ENCODE data around the gene C14orf180. TPM values are rescaled to one million over a fixed set of nuclear protein-coding genes. Genes with fewer than 3 reads are reported as not detected.

C14orf180 gene
- total and polyA plus RNA-seq, 3 donors from 2014 or later: 0.16 to 0.86 TPM; not detected in 1

DNA sequence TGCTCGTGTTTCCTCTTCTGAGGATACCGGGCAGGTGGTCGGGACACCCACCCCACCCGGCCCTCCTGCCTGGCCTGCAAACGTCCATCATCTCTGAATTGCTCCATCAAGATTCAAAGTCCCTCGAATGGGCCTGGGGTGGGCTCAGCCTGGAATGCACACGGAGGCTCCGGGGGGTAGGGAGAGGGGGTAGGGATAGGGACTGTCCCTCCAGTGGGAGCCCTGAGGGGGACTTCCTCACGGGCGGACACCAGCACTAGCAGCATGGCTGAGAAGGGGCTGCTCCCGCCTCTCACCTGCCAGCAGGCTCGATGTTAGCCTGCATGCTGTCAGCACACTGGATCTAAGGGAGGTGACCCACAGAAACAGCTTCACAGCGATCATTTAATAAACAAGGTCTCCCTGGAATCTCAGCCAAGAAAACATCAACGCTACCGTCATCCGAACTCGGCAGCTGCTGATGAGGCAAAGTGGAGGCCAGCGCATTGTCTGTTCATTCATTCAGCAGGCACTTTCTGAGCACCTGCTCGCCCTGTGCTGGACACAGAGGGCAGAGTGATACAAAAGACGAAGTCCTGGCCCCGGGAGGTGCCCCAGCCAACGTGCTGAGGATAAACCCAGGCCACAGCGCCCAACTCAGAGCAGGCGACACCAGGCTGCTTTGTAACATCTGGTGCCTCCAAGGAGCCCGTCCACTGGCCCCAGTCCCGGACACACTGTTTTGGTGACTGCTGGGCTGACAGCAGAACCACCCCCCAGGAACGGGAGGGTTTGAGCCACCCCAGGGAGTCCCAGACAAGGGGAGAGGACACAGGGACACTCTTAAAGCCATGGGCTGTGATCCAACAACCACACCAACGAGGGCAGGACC is 18.7 kb downstream of the C14orf180 start:
- no peaks in the 10 kb centered on the region for H3K27me3 ChIP-seq
- no peaks in the 10 kb centered on the region for H3K9me3 ChIP-seq
- 82 to 85% methylated on average over 17 to 28 of the region's 28 CpGs for WGBS, 2 donors
- no peak overlapping the region for H3K4me3 ChIP-seq
- no peak overlapping the region for H3K27ac ChIP-seq
- intact Hi-C loops (cut with DNase I; ENCODE audit: low total_unique reads): no loop called here
- no peaks in the 10 kb centered on the region for H3K4me1 ChIP-seq
- no peak for TF ChIP-seq POLR2A (IDR thresholded peaks at IDR 0.05)
- TF ChIP-seq, protein P1, sequence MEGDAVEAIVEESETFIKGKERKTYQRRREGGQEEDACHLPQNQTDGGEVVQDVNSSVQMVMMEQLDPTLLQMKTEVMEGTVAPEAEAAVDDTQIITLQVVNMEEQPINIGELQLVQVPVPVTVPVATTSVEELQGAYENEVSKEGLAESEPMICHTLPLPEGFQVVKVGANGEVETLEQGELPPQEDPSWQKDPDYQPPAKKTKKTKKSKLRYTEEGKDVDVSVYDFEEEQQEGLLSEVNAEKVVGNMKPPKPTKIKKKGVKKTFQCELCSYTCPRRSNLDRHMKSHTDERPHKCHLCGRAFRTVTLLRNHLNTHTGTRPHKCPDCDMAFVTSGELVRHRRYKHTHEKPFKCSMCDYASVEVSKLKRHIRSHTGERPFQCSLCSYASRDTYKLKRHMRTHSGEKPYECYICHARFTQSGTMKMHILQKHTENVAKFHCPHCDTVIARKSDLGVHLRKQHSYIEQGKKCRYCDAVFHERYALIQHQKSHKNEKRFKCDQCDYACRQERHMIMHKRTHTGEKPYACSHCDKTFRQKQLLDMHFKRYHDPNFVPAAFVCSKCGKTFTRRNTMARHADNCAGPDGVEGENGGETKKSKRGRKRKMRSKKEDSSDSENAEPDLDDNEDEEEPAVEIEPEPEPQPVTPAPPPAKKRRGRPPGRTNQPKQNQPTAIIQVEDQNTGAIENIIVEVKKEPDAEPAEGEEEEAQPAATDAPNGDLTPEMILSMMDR (IDR thresholded peaks at IDR 0.05): no peak
- H3K36me3 ChIP-seq (ENCODE audit: low read depth, missing control alignments): no peaks in the 10 kb centered on the region
- DNase-seq: no peak

DNA sequence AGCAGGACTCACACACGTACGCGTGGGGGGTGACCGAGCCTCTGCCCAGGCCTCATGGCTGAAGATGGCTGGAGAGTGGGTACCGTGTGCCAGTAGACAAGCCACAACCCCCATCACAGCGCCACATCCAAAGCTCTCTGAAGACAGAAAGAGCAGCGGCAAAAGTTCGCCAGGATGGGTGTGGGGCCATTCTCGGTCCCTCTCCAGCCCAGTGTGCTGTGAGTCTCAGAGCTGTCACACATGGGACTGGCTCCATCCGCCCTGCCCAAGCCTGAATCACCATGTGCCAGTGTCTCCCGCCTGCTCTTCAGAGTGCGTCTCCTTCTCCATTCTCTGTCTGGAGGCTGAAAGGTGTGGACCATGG is 19.3 kb downstream of the C14orf180 start:
- TF ChIP-seq, protein P1 (IDR thresholded peaks at IDR 0.05): no peak
- TF ChIP-seq POLR2A (IDR thresholded peaks at IDR 0.05): no peak
- no peaks in the 10 kb centered on the region for H3K36me3 ChIP-seq (ENCODE audit: low read depth, missing control alignments)
- no peaks in the 10 kb centered on the region for H3K9me3 ChIP-seq
- no peak overlapping the region for H3K27ac ChIP-seq
- WGBS, 2 donors: 96 to 98% methylated on average over 8 to 12 of the region's 12 CpGs
- intact Hi-C loops (cut with DNase I; ENCODE audit: low total_unique reads): no loop called here
- no peaks in the 10 kb centered on the region for H3K27me3 ChIP-seq
- no peak for DNase-seq
- no peak overlapping the region for H3K4me3 ChIP-seq
- no peaks in the 10 kb centered on the region for H3K4me1 ChIP-seq

DNA sequence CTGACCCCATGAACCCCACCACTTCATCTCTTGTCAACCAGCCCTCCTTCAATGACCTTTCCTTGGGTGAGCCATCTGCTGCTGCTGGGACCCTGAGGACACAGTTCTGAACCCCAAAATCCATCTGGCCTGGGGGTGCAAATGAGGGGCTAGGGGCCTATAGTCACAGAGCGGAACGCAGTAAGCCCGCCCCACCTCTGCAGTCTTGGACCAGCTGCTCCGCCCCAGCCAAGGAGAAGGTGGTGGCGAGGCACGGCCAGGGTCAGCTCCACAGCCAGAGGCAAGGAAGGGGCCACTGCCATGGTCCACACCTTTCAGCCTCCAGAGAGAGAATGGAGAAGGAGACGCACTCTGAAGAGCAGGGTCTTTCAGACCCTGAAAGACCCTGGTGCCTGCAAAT is 19.9 kb downstream of the C14orf180 start:
- intact Hi-C loops (cut with DNase I; ENCODE audit: low total_unique reads): no loop called here
- no peak overlapping the region for H3K27ac ChIP-seq
- no peaks in the 10 kb centered on the region for H3K4me1 ChIP-seq
- 97 to 100% methylated on average over 5 to 7 of the region's 7 CpGs for WGBS, 2 donors
- no peaks in the 10 kb centered on the region for H3K9me3 ChIP-seq
- no peak overlapping the region for H3K4me3 ChIP-seq
- no peak for TF ChIP-seq POLR2A (IDR thresholded peaks at IDR 0.05)
- TF ChIP-seq, protein P1 (IDR thresholded peaks at IDR 0.05): no peak
- DNase-seq: no peak
- H3K36me3 ChIP-seq (ENCODE audit: low read depth, missing control alignments): no peaks in the 10 kb centered on the region
- H3K27me3 ChIP-seq: no peaks in the 10 kb centered on the region

DNA sequence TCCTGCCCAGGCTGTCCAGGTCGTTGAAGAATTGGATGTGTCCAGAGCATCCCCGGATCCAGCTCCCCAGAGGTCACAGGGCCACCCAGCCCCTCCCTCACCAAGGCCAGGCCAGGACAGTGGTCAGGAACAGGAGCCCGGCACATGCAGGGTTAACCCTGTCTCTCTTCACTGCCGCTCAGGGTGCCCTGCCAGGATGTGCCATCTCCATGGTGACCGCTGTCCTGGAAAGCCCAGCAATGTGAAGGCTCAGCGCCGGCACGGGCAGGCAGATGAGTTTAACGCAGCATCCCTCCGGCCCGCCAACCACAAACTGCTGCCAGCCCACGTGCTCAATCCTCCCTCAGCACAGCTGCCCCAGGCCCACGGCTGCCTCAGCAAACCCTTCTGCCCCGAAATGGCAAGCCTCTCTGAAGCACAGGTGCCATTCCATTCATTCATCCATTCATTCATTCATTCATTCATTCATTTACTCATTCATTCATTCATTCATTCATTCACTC is 20.6 kb downstream of the C14orf180 start:
- DNase-seq: no peak
- H3K4me1 ChIP-seq: no peaks in the 10 kb centered on the region

More for the DNA sequence above, 20.6 kb downstream of the C14orf180 start:
- Histone ChIP-seq H3K4me3 (no peak overlapping the region), H3K27me3 (no peaks in the 10 kb centered on the region), H3K27ac (no peak overlapping the region), H3K9me3 (no peaks in the 10 kb centered on the region), H3K36me3 (ENCODE audit: low read depth, missing control alignments) (no peaks in the 10 kb centered on the region)
- intact Hi-C loops (cut with DNase I; ENCODE audit: low total_unique reads): no loop called here
- WGBS, 2 donors: 39 to 43% methylated on average over 6 to 14 of the region's 14 CpGs
- no peak for TF ChIP-seq POLR2A (IDR thresholded peaks at IDR 0.05)
- TF ChIP-seq, protein P1 (IDR thresholded peaks at IDR 0.05): no peak
